Activated CD4-positive, alpha-beta memory T cell treated with anti-CD3 and anti-CD28 coated beads, Interleukin-2, amount 10 ng/mL, durations not matched to agents 7 days and 5 days (primary cell): Measurements from ENCODE around the gene MYO18A. TPM values are rescaled to one million over a fixed set of nuclear protein-coding genes. Genes with fewer than 3 reads are reported as not detected.

Source experiments
- CTCF ChIA-PET: fragments of 350-600 bp; sonication (Branson Sonifier 250); formaldehyde crosslinking; loops from one replicate; lab custom pipeline; 2021; ENCODE audit warnings: antibody characterized with exemption, inconsistent platforms; lab: Charles Lee
- POLR2A ChIA-PET: fragments of 350-600 bp; sonication (Branson Sonifier 250); formaldehyde crosslinking; loops from one replicate; lab custom pipeline; 2021; ENCODE audit warnings: antibody characterized with exemption; lab: Charles Lee
- DNase-seq: peaks from one replicate; pipeline ENCODE4 v3.0.0-alpha.2; 2020
- H3K27ac Mint-ChIP-seq: one replicate; pipeline ENCODE4 v1.8.0; 2021; ENCODE audit warnings: mild to moderate bottlenecking, mixed read lengths
- H3K27me3 Mint-ChIP-seq: one replicate; pipeline ENCODE4 v1.8.0; 2021; ENCODE audit warnings: mixed read lengths
- H3K36me3 Mint-ChIP-seq: one replicate; pipeline ENCODE4 v1.8.0; 2021; ENCODE audit warnings: low read depth, mixed read lengths
- H3K4me1 Mint-ChIP-seq: one replicate; pipeline ENCODE4 v1.8.0; 2021; ENCODE audit warnings: mixed read lengths
- H3K4me3 Mint-ChIP-seq: one replicate; pipeline ENCODE4 v1.8.0; 2021; ENCODE audit warnings: mild to moderate bottlenecking, mixed read lengths
- H3K9me3 Mint-ChIP-seq: one replicate; pipeline ENCODE4 v1.8.0; 2021; ENCODE audit warnings: mixed read lengths
- total RNA-seq, 2 experiments: library from RNA; stranded (reverse); gene quantifications; one replicate each; pipeline ENCODE4 v1.2.3, GENCODE V29; 2021

Gene MYO18A
- total RNA-seq, 2 experiments from 2014 or later = 92.6 to 100 TPM

- POLR2A ChIA-PET = interaction anchor here (1.5 kb wide), 1 partner anchor 17 kb away, joined by 4 read pairs; no protein-coding TSS in a partner anchor
- H3K36me3 Mint-ChIP-seq = no peaks in the 10 kb centered on the region
- CTCF ChIA-PET = interaction anchor here (0.7 to 1.4 kb wide), 2 partner anchors 94 to 417 kb away, joined by 3 to 4 read pairs; no protein-coding TSS in a partner anchor
These were observed 120.9 kb downstream of the MYO18A start for GRCh38 chr17:29059281-29059680.

DNA sequence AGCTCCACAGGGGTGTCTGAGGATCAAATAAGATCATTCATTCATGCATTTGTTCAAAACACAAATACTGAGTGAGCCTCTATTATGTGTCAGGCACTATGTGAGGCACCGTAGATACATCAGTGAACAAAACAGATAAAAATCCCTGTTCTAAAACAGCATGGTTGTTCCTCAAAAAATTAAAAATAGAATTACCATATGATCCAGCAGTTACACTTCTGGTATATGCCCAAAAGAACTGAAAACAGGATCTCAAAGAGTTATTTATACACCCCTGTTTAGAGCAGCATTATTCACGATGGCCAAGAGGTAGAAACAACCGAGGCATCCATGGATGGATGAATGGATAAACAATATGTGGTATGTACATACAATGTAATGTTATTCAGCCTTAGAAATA, 121.8 kb downstream of the MYO18A start:
- ChIA-PET POLR2A (no interaction called here), CTCF (interaction anchor here (0.7 to 1.6 kb wide), 2 partner anchors 93 to 416 kb away, joined by 3 to 5 read pairs; no protein-coding TSS in a partner anchor)
- Mint-ChIP-seq H3K36me3 (no peaks in the 10 kb centered on the region), H3K27me3 (peaks cover 3% of the 10 kb centered on the region), H3K4me1 (no peaks in the 10 kb centered on the region), H3K4me3 (no peak overlapping the region), H3K27ac (no peak overlapping the region), H3K9me3 (no peaks in the 10 kb centered on the region)
- no peak for DNase-seq

More at GRCh38 chr17:29059281-29059680, 120.9 kb downstream of the MYO18A start:
- no peaks in the 10 kb centered on the region for H3K4me1 Mint-ChIP-seq
- no peak overlapping the region for H3K4me3 Mint-ChIP-seq
- H3K27me3 Mint-ChIP-seq = peaks cover 3% of the 10 kb centered on the region
- no peak overlapping the region for H3K27ac Mint-ChIP-seq
- DNase-seq = no peak
- no peaks in the 10 kb centered on the region for H3K9me3 Mint-ChIP-seq

- no peak for DNase-seq
- no peak overlapping the region for H3K4me3 Mint-ChIP-seq
- no peaks in the 10 kb centered on the region for H3K9me3 Mint-ChIP-seq
- peaks cover 3% of the 10 kb centered on the region for H3K27me3 Mint-ChIP-seq
- H3K27ac Mint-ChIP-seq = no peak overlapping the region
- ChIA-PET POLR2A (no interaction called here), CTCF (interaction anchor here (1.6 kb wide), 1 partner anchor 92 kb away, joined by 5 read pairs; no protein-coding TSS in a partner anchor)
- H3K36me3 Mint-ChIP-seq = no peaks in the 10 kb centered on the region
- H3K4me1 Mint-ChIP-seq = no peaks in the 10 kb centered on the region
These were observed 122.8 kb downstream of the MYO18A start for GRCh38 chr17:29057361-29057760.

- ChIA-PET POLR2A (no interaction called here), CTCF (interaction anchor here (0.6 to 0.9 kb wide), 2 partner anchors 69 to 286 kb away, joined by 3 to 4 read pairs; no protein-coding TSS in a partner anchor)
- Mint-ChIP-seq H3K4me3 (no peak overlapping the region), H3K9me3 (no peaks in the 10 kb centered on the region), H3K27me3 (peaks cover 5% of the 10 kb centered on the region), H3K36me3 (no peaks in the 10 kb centered on the region), H3K27ac (no peak overlapping the region), H3K4me1 (no peaks in the 10 kb centered on the region)
- no peak for DNase-seq
These were observed 125.4 kb downstream of the MYO18A start for GRCh38 chr17:29054835-29055234.

DNA sequence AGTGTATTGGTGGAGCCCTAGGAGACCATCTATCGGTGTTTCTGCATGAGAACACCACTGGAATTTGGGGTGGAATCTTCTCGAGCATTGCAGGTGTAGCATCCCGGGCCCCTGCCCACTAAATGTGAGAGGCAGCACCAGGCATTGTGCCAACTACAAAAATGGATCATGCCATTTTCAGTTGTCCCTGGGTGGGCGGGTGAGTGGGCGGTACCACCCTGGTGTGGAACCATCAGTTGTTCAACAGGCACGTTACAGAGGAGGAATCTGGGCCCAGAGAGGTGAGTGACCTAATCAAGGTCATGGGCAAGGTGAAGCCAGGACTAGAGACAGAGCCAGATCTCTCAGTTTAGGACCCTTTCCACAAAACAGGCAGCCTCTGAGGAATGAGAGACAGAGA, 128.5 kb downstream of the MYO18A start:
- Mint-ChIP-seq H3K4me1 (no peaks in the 10 kb centered on the region), H3K9me3 (no peaks in the 10 kb centered on the region), H3K4me3 (no peak overlapping the region), H3K36me3 (no peaks in the 10 kb centered on the region), H3K27me3 (peaks cover 20% of the 10 kb centered on the region), H3K27ac (no peak overlapping the region)
- no peak for DNase-seq
- ChIA-PET CTCF (no interaction called here), POLR2A (no interaction called here)

DNA sequence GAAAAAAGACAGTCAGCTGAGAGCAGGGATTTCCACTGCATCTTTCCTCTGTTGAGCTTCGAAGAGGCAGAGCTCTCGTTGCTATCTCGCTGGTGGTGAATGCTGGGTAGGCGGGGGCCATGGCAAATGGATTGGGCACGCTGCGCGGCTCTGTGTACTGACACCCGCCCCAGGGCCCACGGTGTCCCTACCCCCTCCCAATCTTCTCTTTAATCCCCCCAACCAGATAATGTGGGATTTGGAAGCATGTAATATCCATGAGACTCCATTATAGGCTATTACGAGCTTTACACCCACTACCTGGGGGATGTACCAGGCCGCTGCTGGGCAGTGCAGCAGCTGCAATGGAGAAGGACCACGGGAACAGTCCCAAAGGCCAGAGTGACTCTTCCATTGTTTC, 129.0 kb downstream of the MYO18A start:
- ChIA-PET CTCF (no interaction called here), POLR2A (no interaction called here)
- Mint-ChIP-seq H3K4me1 (no peaks in the 10 kb centered on the region), H3K9me3 (no peaks in the 10 kb centered on the region), H3K4me3 (no peak overlapping the region), H3K27me3 (peaks cover 21% of the 10 kb centered on the region), H3K36me3 (no peaks in the 10 kb centered on the region), H3K27ac (no peak overlapping the region)
- no peak for DNase-seq

GRCh38 chr17:29050176-29050575, 130.0 kb downstream of the MYO18A start:
- H3K27ac Mint-ChIP-seq = no peak overlapping the region

DNA sequence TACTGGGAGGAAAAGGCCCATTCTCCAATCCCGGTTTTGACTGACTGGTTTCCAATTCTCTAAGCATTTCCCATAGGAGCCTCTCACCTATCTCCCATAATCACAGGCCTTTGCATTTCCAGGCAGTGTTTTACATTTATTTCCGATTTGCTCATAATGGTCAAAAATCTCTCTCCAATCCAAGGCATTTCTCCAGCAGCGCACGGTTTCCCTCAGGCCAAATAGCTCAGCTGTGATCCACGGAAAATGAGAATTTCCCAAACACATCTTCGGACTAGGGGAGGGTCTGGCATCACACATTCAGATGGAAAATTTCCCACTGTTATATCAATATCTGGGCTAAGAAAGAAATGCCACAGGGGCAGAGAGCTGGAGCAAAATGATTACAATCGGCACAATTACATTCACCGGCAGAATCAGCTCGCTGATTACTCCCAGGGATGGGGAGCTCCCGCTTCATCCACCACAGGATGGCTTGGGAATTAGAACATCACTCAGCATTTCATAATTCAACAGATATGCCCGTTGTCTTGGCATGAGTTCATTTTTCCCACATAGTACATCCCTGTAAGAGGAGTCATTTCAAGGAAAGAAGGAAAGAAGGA, 130.6 kb downstream of the MYO18A start:
- no peak for DNase-seq
- no peaks in the 10 kb centered on the region for H3K9me3 Mint-ChIP-seq
- no peaks in the 10 kb centered on the region for H3K4me1 Mint-ChIP-seq
- ChIA-PET CTCF (interaction anchor here (2.0 to 2.4 kb wide), 2 partner anchors 84 to 286 kb away, joined by 4 to 8 read pairs; no protein-coding TSS in a partner anchor), POLR2A (no interaction called here)
- H3K36me3 Mint-ChIP-seq = no peaks in the 10 kb centered on the region
- H3K4me3 Mint-ChIP-seq = no peak overlapping the region
- no peak overlapping the region for H3K27ac Mint-ChIP-seq
- H3K27me3 Mint-ChIP-seq = peaks cover 21% of the 10 kb centered on the region

More at GRCh38 chr17:29050176-29050575, 130.0 kb downstream of the MYO18A start:
- no peaks in the 10 kb centered on the region for H3K4me1 Mint-ChIP-seq
- DNase-seq = no peak
- H3K36me3 Mint-ChIP-seq = no peaks in the 10 kb centered on the region
- ChIA-PET CTCF (interaction anchor here (2.4 kb wide), 1 partner anchor 85 kb away, joined by 8 read pairs; no protein-coding TSS in a partner anchor), POLR2A (no interaction called here)
- H3K4me3 Mint-ChIP-seq = no peak overlapping the region
- peaks cover 21% of the 10 kb centered on the region for H3K27me3 Mint-ChIP-seq
- H3K9me3 Mint-ChIP-seq = no peaks in the 10 kb centered on the region

GRCh38 chr17:29048440-29049368, 131.5 kb downstream of the MYO18A start:
- ChIA-PET POLR2A (no interaction called here), CTCF (interaction anchor here (1.0 to 2.4 kb wide), 4 partner anchors 10 to 285 kb away, joined by 3 to 8 read pairs (median 6); no protein-coding TSS in a partner anchor)
- no peaks in the 10 kb centered on the region for H3K4me1 Mint-ChIP-seq
- no peak for DNase-seq
- no peaks in the 10 kb centered on the region for H3K36me3 Mint-ChIP-seq
- H3K27ac Mint-ChIP-seq = no peak overlapping the region
- no peak overlapping the region for H3K4me3 Mint-ChIP-seq
- H3K9me3 Mint-ChIP-seq = no peaks in the 10 kb centered on the region
- peaks cover 21% of the 10 kb centered on the region for H3K27me3 Mint-ChIP-seq

GRCh38 chr17:29046473-29046839, 133.7 kb downstream of the MYO18A start:
- Mint-ChIP-seq H3K9me3 (no peaks in the 10 kb centered on the region), H3K36me3 (no peaks in the 10 kb centered on the region), H3K4me1 (peaks cover 3% of the 10 kb centered on the region), H3K27me3 (peaks cover 24% of the 10 kb centered on the region), H3K27ac (no peak overlapping the region), H3K4me3 (no peak overlapping the region)
- DNase-seq = no peak
- ChIA-PET CTCF (no interaction called here), POLR2A (no interaction called here)

- CTCF ChIA-PET = interaction anchor here (2.0 kb wide), 1 partner anchor 71 kb away, joined by 6 read pairs; no protein-coding TSS in a partner anchor
- Mint-ChIP-seq H3K27ac (no peak overlapping the region), H3K27me3 (peaks cover 24% of the 10 kb centered on the region), H3K36me3 (no peaks in the 10 kb centered on the region), H3K4me3 (no peak overlapping the region), H3K9me3 (no peaks in the 10 kb centered on the region), H3K4me1 (peaks cover 3% of the 10 kb centered on the region)
- no peak for DNase-seq
- POLR2A ChIA-PET = no interaction called here
These were observed 134.3 kb downstream of the MYO18A start for GRCh38 chr17:29045734-29046472.

DNA sequence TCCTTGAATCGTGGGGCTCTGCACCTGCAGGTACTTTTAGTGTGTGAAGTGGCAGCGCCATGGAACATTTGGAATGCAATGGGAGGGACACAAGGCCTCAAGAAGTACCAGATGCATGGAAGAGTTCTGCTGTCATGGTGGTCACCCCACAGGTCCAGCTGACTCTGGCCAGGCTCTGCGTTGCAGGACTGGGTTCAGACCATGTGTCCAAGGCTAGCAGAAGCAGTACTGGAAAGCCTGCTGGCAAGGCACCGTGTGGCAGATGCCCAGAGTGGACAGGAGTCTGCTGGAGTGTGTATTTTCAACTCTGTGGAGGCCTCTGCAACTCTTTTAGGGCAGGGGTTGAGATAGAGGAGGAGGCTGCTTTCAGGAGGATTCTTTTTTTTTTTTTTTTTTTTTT, 135.2 kb downstream of the MYO18A start:
- Mint-ChIP-seq H3K4me1 (peaks cover 3% of the 10 kb centered on the region), H3K27ac (no peak overlapping the region), H3K9me3 (no peaks in the 10 kb centered on the region), H3K27me3 (peaks cover 24% of the 10 kb centered on the region), H3K36me3 (no peaks in the 10 kb centered on the region), H3K4me3 (no peak overlapping the region)
- ChIA-PET POLR2A (no interaction called here), CTCF (interaction anchor here (2.0 to 2.4 kb wide), 2 partner anchors 72 to 79 kb away, joined by 6 to 9 read pairs; no protein-coding TSS in a partner anchor)
- no peak for DNase-seq
